ENCODE data around the gene GRIN1.
A peak's percentile ranks its signal among the peaks of the same experiment; 100 is the strongest.

GRIN1 gene

DNA sequence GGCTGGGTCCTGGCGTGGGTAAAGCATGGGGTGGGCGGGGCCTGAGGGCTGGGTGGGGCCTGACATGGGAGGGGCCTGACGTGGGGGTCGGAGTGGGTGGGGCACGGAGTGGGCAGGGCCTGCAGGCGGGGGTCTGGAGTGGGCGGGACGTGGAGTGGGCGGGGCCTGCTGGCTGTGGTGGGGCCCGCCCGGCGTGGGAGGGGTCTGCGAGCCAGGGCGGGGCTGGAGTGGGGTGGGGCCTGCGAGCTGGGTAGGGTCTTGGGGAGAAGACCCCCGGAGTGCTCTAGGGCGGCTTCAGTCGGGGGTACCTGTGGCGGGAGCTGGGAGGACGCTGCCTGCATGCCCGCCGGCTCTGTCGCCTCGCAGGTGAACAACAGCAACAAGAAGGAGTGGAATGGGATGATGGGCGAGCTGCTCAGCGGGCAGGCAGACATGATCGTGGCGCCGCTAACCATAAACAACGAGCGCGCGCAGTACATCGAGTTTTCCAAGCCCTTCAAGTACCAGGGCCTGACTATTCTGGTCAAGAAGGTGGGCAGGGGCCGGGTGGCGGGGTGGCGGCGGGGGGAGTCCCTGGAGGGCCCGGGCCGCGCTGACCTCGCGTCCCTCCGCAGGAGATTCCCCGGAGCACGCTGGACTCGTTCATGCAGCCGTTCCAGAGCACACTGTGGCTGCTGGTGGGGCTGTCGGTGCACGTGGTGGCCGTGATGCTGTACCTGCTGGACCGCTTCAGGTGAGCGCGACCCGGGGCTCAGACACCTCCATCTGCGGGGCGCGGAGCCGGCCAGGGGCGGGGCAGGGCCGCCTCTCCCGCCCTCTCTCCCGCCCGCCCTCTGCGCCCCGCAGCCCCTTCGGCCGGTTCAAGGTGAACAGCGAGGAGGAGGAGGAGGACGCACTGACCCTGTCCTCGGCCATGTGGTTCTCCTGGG, 22.9 kb downstream of the GRIN1 start:
- Histone ChIP-seq H3K4me1 (ENCODE audit: control insufficient read depth, insufficient read depth, low read length) (no peaks in the 10 kb centered on the region), H3K36me3 (ENCODE audit: control insufficient read depth in 2 of 2, insufficient read depth in 1 of 2, low read length in 2 of 2) (no peaks in the 10 kb centered on the region), H3K27ac (ENCODE audit: extremely low read depth, low read depth, low read length) (no peak overlapping the region), H3K9me3 (ENCODE audit: control insufficient read depth, insufficient read depth, low read depth, low read length) (no peaks in the 10 kb centered on the region), H3K4me3 (ENCODE audit: low read depth, low read length) (no peak overlapping the region; the same call in 1 of the 2 replicates)
- TF ChIP-seq ZNF701 (tag by site-specific recombination; IDR thresholded peaks at IDR 0.05): no peak
- TF ChIP-seq KLF10 (tag by site-specific recombination; IDR thresholded peaks at IDR 0.05): no peak
- TF ChIP-seq KLF1 (tag by site-specific recombination; IDR thresholded peaks at IDR 0.05): peak; percentile 68
- no peak for TF ChIP-seq ZNF626 (tag by site-specific recombination; IDR thresholded peaks at IDR 0.05)
- peak; percentile 65; the same call in 1 of the 2 replicates for TF ChIP-seq KLF8 (tag by site-specific recombination; IDR thresholded peaks at IDR 0.05)
- 0 out of 2 replicates have a peak, but pooled peaks have one; percentile 21 for TF ChIP-seq ZFP69B (tag by site-specific recombination; IDR thresholded peaks at IDR 0.05)
- no peak for TF ChIP-seq ZNF311 (tag by site-specific recombination; IDR thresholded peaks at IDR 0.05; ENCODE audit: borderline replicate concordance)
- no peak for TF ChIP-seq ZIC2 (tag by site-specific recombination; IDR thresholded peaks at IDR 0.05)
- no peak for TF ChIP-seq ZNF473 (tag by site-specific recombination; IDR thresholded peaks at IDR 0.05)
- TF ChIP-seq, protein P1, sequence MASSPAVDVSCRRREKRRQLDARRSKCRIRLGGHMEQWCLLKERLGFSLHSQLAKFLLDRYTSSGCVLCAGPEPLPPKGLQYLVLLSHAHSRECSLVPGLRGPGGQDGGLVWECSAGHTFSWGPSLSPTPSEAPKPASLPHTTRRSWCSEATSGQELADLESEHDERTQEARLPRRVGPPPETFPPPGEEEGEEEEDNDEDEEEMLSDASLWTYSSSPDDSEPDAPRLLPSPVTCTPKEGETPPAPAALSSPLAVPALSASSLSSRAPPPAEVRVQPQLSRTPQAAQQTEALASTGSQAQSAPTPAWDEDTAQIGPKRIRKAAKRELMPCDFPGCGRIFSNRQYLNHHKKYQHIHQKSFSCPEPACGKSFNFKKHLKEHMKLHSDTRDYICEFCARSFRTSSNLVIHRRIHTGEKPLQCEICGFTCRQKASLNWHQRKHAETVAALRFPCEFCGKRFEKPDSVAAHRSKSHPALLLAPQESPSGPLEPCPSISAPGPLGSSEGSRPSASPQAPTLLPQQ (tag by site-specific recombination; IDR thresholded peaks at IDR 0.05): 0 out of 2 replicates have a peak, but pooled peaks have one; percentile 25
- POLR2A ChIA-PET: interaction anchor here (0.7 to 2.5 kb wide), 4 partner anchors 10 to 39 kb away, joined by 3 to 7 read pairs (median 3); partner anchors contain the start of genes TMEM210 and TPRN
- CTCF ChIA-PET: interaction anchor here (2.1 kb wide), 1 partner anchor 75 kb away, joined by 5 read pairs; no protein-coding TSS in a partner anchor

DNA sequence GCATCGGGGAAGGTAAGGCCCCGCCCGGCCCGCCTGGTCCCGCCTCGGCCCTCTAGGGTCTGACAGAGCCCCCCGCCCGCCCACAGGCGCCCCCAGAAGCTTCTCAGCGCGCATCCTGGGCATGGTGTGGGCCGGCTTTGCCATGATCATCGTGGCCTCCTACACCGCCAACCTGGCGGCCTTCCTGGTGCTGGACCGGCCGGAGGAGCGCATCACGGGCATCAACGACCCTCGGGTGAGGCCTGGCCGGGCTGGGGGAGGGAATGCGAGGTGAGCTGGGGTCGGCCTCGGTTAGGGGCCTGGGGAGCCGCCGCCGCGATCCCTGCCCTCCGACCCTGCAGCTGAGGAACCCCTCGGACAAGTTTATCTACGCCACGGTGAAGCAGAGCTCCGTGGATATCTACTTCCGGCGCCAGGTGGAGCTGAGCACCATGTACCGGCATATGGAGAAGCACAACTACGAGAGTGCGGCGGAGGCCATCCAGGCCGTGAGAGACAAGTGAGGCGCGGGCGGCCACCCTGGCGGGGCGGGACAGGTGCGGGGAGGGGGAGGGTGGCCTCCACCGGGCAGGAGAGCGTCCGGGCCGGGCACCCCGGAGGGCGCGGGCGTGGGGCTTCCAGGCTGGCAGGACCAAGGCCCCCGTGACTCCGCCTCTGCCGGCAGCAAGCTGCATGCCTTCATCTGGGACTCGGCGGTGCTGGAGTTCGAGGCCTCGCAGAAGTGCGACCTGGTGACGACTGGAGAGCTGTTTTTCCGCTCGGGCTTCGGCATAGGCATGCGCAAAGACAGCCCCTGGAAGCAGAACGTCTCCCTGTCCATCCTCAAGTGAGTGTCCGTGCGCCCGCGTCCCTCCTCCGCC, 23.8 kb downstream of the GRIN1 start:
- POLR2A ChIA-PET: interaction anchor here (1.0 to 2.5 kb wide), 3 partner anchors 10 to 38 kb away, joined by 3 to 7 read pairs (median 3); partner anchors contain the start of genes TMEM210 and TPRN
- CTCF ChIA-PET: interaction anchor here (0.6 kb wide), 1 partner anchor 41 kb away, joined by 4 read pairs; no protein-coding TSS in a partner anchor
- no peaks in the 10 kb centered on the region for H3K9me3 ChIP-seq (ENCODE audit: control insufficient read depth, insufficient read depth, low read depth, low read length)
- H3K4me1 ChIP-seq (ENCODE audit: control insufficient read depth, insufficient read depth, low read length): no peaks in the 10 kb centered on the region
- no peak overlapping the region for H3K4me3 ChIP-seq (ENCODE audit: low read depth, low read length)
- no peak overlapping the region for H3K27ac ChIP-seq (ENCODE audit: extremely low read depth, low read depth, low read length)
- TF ChIP-seq ZIC2 (tag by site-specific recombination; IDR thresholded peaks at IDR 0.05) (no peak), EGR2 (tag by site-specific recombination; IDR thresholded peaks at IDR 0.05; ENCODE audit: low read depth) (no peak), ZEB2 (tag by site-specific recombination; IDR thresholded peaks at IDR 0.05) (no peak), ZNF132 (tag by site-specific recombination; IDR thresholded peaks at IDR 0.05; ENCODE audit: borderline replicate concordance) (no peak)
- TF ChIP-seq, protein P2, sequence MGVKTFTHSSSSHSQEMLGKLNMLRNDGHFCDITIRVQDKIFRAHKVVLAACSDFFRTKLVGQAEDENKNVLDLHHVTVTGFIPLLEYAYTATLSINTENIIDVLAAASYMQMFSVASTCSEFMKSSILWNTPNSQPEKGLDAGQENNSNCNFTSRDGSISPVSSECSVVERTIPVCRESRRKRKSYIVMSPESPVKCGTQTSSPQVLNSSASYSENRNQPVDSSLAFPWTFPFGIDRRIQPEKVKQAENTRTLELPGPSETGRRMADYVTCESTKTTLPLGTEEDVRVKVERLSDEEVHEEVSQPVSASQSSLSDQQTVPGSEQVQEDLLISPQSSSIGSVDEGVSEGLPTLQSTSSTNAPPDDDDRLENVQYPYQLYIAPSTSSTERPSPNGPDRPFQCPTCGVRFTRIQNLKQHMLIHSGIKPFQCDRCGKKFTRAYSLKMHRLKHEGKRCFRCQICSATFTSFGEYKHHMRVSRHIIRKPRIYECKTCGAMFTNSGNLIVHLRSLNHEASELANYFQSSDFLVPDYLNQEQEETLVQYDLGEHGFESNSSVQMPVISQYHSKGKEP (tag by site-specific recombination; IDR thresholded peaks at IDR 0.05): no peak
- H3K36me3 ChIP-seq (ENCODE audit: control insufficient read depth in 2 of 2, insufficient read depth in 1 of 2, low read length in 2 of 2): no peaks in the 10 kb centered on the region

DNA sequence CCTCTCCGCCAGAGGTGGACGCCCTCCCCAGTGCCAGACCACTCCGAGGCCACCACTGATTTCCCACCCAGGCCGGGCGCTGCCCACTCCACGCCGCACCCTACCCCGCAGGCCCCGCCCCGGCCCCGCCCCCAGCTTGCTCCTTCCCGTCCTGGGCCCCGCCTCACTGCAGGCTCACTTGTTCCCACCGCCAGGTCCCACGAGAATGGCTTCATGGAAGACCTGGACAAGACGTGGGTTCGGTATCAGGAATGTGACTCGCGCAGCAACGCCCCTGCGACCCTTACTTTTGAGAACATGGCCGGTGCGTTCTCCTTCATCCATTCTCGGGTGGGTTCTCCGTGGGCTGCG, 24.4 kb downstream of the GRIN1 start:
- TF ChIP-seq KLF1 (tag by site-specific recombination; IDR thresholded peaks at IDR 0.05) (peak; percentile 85), KLF8 (tag by site-specific recombination; IDR thresholded peaks at IDR 0.05) (peak; percentile 92; the same call in 1 of the 2 replicates), KLF10 (tag by site-specific recombination; IDR thresholded peaks at IDR 0.05) (no peak), ZNF138 (tag by site-specific recombination; IDR thresholded peaks at IDR 0.05; ENCODE audit: borderline replicate concordance) (no peak), SP2 (tag by site-specific recombination; IDR thresholded peaks at IDR 0.05) (0 out of 2 replicates have a peak, but pooled peaks have one; percentile 13)
- TF ChIP-seq, protein P3, sequence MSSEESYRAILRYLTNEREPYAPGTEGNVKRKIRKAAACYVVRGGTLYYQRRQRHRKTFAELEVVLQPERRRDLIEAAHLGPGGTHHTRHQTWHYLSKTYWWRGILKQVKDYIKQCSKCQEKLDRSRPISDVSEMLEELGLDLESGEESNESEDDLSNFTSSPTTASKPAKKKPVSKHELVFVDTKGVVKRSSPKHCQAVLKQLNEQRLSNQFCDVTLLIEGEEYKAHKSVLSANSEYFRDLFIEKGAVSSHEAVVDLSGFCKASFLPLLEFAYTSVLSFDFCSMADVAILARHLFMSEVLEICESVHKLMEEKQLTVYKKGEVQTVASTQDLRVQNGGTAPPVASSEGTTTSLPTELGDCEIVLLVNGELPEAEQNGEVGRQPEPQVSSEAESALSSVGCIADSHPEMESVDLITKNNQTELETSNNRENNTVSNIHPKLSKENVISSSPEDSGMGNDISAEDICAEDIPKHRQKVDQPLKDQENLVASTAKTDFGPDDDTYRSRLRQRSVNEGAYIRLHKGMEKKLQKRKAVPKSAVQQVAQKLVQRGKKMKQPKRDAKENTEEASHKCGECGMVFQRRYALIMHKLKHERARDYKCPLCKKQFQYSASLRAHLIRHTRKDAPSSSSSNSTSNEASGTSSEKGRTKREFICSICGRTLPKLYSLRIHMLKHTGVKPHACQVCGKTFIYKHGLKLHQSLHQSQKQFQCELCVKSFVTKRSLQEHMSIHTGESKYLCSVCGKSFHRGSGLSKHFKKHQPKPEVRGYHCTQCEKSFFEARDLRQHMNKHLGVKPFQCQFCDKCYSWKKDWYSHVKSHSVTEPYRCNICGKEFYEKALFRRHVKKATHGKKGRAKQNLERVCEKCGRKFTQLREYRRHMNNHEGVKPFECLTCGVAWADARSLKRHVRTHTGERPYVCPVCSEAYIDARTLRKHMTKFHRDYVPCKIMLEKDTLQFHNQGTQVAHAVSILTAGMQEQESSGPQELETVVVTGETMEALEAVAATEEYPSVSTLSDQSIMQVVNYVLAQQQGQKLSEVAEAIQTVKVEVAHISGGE (tag by site-specific recombination; conservative IDR thresholded peaks at IDR 0.05; ENCODE audit: low read depth): no peak
- H3K9me3 ChIP-seq (ENCODE audit: control insufficient read depth, insufficient read depth, low read depth, low read length): no peaks in the 10 kb centered on the region
- H3K4me1 ChIP-seq (ENCODE audit: control insufficient read depth, insufficient read depth, low read length): no peaks in the 10 kb centered on the region
- no peaks in the 10 kb centered on the region for H3K36me3 ChIP-seq (ENCODE audit: control insufficient read depth in 2 of 2, insufficient read depth in 1 of 2, low read length in 2 of 2)
- no peak overlapping the region for H3K27ac ChIP-seq (ENCODE audit: extremely low read depth, low read depth, low read length)
- H3K4me3 ChIP-seq (ENCODE audit: low read depth, low read length): no peak overlapping the region
- ChIA-PET POLR2A (interaction anchor here (1.0 to 2.5 kb wide), 2 partner anchors 34 to 37 kb away, joined by 3 to 7 read pairs; partner anchors contain the start of gene TPRN), CTCF (interaction anchor here (0.6 kb wide), 1 partner anchor 41 kb away, joined by 4 read pairs; no protein-coding TSS in a partner anchor)

Measured in HEK293 (cell line).